ENCODE data around the gene TOMM34. TPM values are rescaled to one million over a fixed set of nuclear protein-coding genes. Genes with fewer than 3 reads are reported as not detected.

Gene TOMM34
- total RNA-seq, 1 donor from 2014 or later = 19.3 TPM

- no peak for ATAC-seq
- intact Hi-C loops (cut with DNase I) = no loop called here
- no peak for DNase-seq (ENCODE audit: low spot score)
Measured at GRCh38 chr20:44965651-44966029, 5.4 kb upstream of the TOMM34 start.

- intact Hi-C loops (cut with DNase I) = no loop called here
- no peak for DNase-seq (ENCODE audit: low spot score)
- ATAC-seq = no peak
Measured at GRCh38 chr20:44963325-44964215, 3.4 kb upstream of the TOMM34 start.

GRCh38 chr20:44962483-44962882 lies 2.3 kb upstream of the TOMM34 start:
- ATAC-seq (no peak), DNase-seq (ENCODE audit: low spot score) (no peak)
- intact Hi-C loops (cut with DNase I) = no loop called here

- DNase-seq (ENCODE audit: low spot score) (no peak), ATAC-seq (no peak)
- intact Hi-C loops (cut with DNase I) = no loop called here
Measured at GRCh38 chr20:44961870-44962267, 1.7 kb upstream of the TOMM34 start.

GRCh38 chr20:44961011-44961869 lies 1.0 kb upstream of the TOMM34 start:
- intact Hi-C loops (cut with DNase I) = no loop called here
- no peak for ATAC-seq
- DNase-seq (ENCODE audit: low spot score) = no peak

GRCh38 chr20:44959638-44960102 lies 527 bp downstream of the TOMM34 start:
- ATAC-seq (peak; percentile 31), DNase-seq (ENCODE audit: low spot score) (no peak)
- intact Hi-C loops (cut with DNase I) = no loop called here

- intact Hi-C loops (cut with DNase I) = no loop called here
- no peak for DNase-seq (ENCODE audit: low spot score)
- no peak for ATAC-seq
Measured at GRCh38 chr20:44959082-44959637, 1.0 kb downstream of the TOMM34 start.

GRCh38 chr20:44958276-44958675 lies 1.9 kb downstream of the TOMM34 start:
- intact Hi-C loops (cut with DNase I) = no loop called here
- ATAC-seq (no peak), DNase-seq (ENCODE audit: low spot score) (no peak)

- DNase-seq (ENCODE audit: low spot score) (no peak), ATAC-seq (no peak)
- intact Hi-C loops (cut with DNase I) = no loop called here
Measured at GRCh38 chr20:44956410-44956809, 3.8 kb downstream of the TOMM34 start.

- ATAC-seq (no peak), DNase-seq (ENCODE audit: low spot score) (no peak)
- intact Hi-C loops (cut with DNase I) = no loop called here
Measured at GRCh38 chr20:44955270-44955669, 4.9 kb downstream of the TOMM34 start.

GRCh38 chr20:44954211-44954610 lies 6.0 kb downstream of the TOMM34 start:
- intact Hi-C loops (cut with DNase I) = no loop called here
- ATAC-seq = no peak
- no peak for DNase-seq (ENCODE audit: low spot score)

GRCh38 chr20:44952731-44953130 lies 7.5 kb downstream of the TOMM34 start:
- intact Hi-C loops (cut with DNase I) = no loop called here
- no peak for ATAC-seq
- no peak for DNase-seq (ENCODE audit: low spot score)

- no peak for ATAC-seq
- no peak for DNase-seq (ENCODE audit: low spot score)
Measured at GRCh38 chr20:44950368-44950767, 9.8 kb downstream of the TOMM34 start.

GRCh38 chr20:44948513-44948912 lies 11.7 kb downstream of the TOMM34 start:
- intact Hi-C loops (cut with DNase I) = no loop called here
- DNase-seq (ENCODE audit: low spot score) (no peak), ATAC-seq (no peak)

More at GRCh38 chr20:44950368-44950767, 9.8 kb downstream of the TOMM34 start:
- intact Hi-C loops (cut with DNase I) = no loop called here

- DNase-seq (ENCODE audit: low spot score) = no peak
- intact Hi-C loops (cut with DNase I) = no loop called here
Measured at GRCh38 chr20:44948107-44948506, 12.1 kb downstream of the TOMM34 start.

GRCh38 chr20:44946271-44946852 lies 13.8 kb downstream of the TOMM34 start:
- DNase-seq (ENCODE audit: low spot score) = no peak
- ATAC-seq = no peak
- intact Hi-C loops (cut with DNase I) = no loop called here

More at GRCh38 chr20:44948107-44948506, 12.1 kb downstream of the TOMM34 start:
- no peak for ATAC-seq

- ATAC-seq = no peak
- intact Hi-C loops (cut with DNase I) = no loop called here
- DNase-seq (ENCODE audit: low spot score) = no peak
Measured at GRCh38 chr20:44945261-44945660, 14.9 kb downstream of the TOMM34 start.

GRCh38 chr20:44943828-44944227 lies 16.4 kb downstream of the TOMM34 start:
- intact Hi-C loops (cut with DNase I) = no loop called here
- no peak for DNase-seq (ENCODE audit: low spot score)
- no peak for ATAC-seq

GRCh38 chr20:44942264-44942973 lies 17.8 kb downstream of the TOMM34 start:
- intact Hi-C loops (cut with DNase I) = no loop called here
- DNase-seq (ENCODE audit: low spot score) (no peak), ATAC-seq (no peak)

Measured in sciatic nerve (tissue), 2 donors.